Activated T-helper 1 cell treated with anti-CD3 and anti-CD28 coated beads, Interleukin-2, amount 50 U/mL, for 16 hours (primary cell): ENCODE measurements around the gene NCAM1.
"Not testable (repeated sequence)": the region's sequence is repeated elsewhere in the genome, so short reads cannot be mapped to it uniquely, and the experiment has no call there.

Experiments used
- DNase-seq, 2 donors: peaks; one replicate each; pipeline ENCODE4 v3.0.0-alpha.2; 2020; ENCODE audit warnings: low read depth in 1 of 2, low spot score in 1 of 2

Gene NCAM1

GRCh38 chr11:113021111-113021510, 59.9 kb downstream of the NCAM1 start:
- no peak for DNase-seq

DNA sequence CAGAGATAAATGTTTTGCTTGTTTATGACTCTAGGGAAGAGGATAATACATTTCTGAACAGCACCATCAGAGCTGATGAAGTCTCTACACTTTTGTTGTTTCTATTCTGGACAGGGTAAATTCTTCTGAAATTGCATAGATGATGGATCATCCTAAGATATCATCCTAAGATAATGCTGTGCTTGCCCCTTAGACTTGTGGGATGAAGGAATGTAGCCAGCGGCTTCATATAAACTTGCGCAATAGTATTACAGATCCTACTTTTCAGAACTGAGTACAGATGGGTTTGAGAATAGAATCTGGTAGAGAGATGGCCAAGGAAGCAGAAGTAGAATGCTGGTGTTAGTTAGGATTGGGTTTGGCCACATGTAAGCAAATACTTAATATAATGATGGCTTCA, 61.0 kb downstream of the NCAM1 start:
- DNase-seq = no peak

DNA sequence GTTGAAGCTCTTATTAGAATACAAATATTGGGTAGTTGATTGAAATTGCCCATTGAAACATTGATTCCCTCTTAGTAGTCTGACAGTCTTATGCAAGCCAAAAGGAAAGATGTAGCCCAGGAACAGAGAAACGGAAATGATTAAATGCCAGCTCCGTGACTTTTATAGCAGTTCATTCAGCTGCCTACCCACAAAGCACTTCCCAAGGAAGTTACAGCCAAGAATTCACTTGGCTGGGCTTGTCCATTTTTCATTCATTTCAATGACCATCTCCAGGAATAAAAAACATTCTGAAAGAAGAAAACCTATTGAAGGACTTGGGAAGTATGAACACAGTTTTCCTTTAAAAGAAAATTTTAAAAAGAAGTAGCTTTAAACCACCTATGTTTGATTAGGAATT, 62.0 kb downstream of the NCAM1 start:
- DNase-seq = no peak

DNA sequence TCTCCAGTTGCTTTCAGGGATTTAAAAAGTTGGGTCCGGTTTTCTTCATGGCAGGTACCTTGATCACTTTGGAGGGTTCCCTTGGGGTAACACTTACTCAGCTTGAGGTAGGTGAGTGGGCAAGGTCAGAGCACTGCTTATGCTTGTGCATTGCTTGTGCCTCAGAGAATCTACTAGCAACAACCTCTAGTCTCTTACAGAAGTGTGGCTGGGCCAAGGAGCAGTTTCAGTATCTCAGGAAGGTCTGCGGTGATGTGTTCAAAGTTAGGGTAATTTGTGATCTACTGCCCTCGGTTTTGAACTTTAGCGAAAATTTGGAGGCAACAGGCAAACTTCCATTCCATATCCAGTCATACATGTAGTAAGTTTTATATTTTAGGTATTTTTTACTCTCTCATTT, 62.8 kb downstream of the NCAM1 start:
- no peak for DNase-seq

DNA sequence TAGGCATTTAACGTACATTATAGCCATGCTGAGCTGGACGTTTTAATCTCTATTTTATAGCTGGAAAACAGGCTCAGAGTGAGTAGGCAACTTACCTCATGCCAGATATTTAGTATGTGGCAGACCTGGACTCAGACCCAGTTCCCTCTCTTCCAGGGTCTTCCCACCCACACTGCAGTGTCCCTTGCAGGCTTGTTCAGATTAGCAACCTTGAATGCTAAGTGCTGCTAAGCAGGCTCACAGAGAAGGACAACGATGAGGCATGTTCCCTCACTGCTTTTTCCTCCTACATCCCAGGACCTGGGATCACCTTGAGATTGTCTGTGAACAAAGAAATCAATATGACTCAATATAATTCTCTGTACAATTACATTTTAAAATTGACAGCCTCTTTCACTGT, 65.6 kb downstream of the NCAM1 start:
- DNase-seq = no peak

- no peak for DNase-seq
Observed at GRCh38 chr11:113034576-113034975, 73.4 kb downstream of the NCAM1 start.

GRCh38 chr11:113035708-113036107, 74.5 kb downstream of the NCAM1 start:
- DNase-seq = no peak

DNA sequence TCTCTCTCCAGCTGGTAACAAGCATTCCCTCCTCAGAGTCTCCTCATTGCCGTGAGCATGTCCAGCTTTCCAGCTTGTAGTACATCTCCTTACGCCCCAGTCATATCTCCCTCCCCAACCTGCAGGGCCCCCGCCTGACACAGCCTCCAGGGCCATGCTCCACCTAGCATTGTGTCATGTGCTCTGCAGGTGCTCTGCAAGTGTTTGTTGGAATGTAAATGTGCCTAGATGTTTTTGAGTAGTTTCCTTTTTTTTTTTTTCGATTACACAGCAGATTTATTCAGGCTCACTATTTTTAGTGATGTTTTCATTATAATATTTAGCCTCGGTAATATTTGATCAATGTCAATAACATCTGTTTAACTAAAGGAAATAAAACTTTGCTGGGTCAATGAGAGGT, 82.5 kb downstream of the NCAM1 start:
- no peak for DNase-seq

DNA sequence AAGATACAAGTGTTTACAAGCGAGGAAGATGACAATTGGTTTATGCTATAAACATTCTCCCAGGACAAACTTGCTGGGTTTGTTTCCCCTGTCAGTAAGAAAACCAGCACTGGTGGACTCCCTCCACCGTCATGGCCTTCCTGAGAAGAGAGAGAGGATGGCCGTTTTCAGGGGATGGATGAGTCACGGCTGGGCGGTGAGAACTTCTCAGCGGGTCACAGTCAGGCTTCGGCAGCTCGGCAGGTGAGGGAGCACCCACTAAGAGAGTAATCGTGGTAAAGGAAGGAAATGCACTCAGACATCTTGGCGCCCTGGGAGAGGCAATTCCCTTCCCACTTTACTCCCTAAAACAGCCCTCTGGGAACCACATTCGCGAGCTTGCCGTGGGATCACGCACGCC, 83.9 kb downstream of the NCAM1 start:
- DNase-seq = no peak

GRCh38 chr11:113046866-113047265, 85.6 kb downstream of the NCAM1 start:
- DNase-seq = no peak

GRCh38 chr11:113048820-113049768, 87.9 kb downstream of the NCAM1 start:
- DNase-seq = no peak

- not testable (repeated sequence) for DNase-seq
Observed at GRCh38 chr11:113053042-113053441, 91.8 kb downstream of the NCAM1 start.

- DNase-seq = no peak
Observed at GRCh38 chr11:113057038-113057437, 95.8 kb downstream of the NCAM1 start.

- DNase-seq = no peak
Observed at GRCh38 chr11:113059548-113059947, 98.3 kb downstream of the NCAM1 start.

- no peak for DNase-seq
Observed at GRCh38 chr11:113065330-113065729, 104.1 kb downstream of the NCAM1 start.

DNA sequence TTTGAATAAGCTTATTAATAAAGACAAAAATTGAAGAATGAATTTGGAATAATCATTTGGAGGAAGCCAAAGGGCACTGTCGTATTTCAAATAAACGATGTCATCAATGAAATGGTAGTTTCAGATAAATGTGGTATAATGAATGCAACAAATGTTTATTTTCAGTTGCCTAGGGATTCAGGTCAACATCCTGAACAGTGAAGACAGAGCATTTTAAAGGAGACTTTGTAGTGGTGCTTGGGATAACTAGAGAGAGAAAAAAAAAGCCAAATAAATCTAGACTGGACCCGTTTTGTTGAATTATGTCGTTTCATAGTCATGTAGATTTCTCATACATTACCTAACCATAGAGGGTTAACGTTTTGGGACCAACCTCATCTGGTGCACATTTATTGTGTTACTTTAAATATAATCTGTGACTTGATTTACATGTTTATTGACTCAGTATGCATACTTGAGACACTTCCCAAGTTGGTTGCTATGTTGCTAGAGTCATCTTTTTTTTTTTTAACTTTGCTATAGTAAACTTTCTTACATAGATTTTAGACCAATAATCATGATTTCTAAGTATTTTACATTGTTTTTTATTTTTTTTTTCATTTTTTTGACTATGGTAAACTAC, 111.1 kb downstream of the NCAM1 start:
- no peak for DNase-seq

DNA sequence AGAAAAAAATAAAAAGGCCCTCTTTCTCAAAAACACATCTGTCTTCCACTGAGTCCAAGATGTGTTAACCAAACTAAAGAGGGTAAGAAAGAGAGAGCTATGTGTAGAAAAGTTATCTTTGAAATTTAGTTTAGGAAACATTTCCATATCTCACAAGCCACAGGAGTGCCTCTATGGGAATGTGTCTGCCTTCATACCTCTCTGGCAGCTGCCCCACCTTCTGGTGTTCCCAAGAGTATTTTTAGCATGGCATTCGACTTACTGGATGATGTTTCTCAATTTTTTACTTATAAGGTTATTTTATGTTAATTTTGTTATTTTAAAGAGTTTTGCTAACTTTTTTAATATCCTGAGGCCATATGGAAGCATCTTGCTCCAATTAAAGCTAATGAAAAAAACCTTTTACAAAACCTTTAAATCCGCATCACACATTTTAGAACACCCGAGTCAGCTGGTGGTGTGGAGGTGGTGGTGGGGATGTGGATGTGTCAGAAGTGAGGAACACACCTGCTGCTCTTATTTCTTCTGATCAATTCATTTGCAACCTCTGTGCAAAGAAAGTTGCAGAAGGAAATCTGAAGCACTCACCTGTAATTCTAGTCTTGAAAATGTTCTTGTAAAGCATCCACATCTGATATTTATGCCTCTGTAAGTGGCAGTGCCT, 112.2 kb downstream of the NCAM1 start:
- no peak for DNase-seq

DNA sequence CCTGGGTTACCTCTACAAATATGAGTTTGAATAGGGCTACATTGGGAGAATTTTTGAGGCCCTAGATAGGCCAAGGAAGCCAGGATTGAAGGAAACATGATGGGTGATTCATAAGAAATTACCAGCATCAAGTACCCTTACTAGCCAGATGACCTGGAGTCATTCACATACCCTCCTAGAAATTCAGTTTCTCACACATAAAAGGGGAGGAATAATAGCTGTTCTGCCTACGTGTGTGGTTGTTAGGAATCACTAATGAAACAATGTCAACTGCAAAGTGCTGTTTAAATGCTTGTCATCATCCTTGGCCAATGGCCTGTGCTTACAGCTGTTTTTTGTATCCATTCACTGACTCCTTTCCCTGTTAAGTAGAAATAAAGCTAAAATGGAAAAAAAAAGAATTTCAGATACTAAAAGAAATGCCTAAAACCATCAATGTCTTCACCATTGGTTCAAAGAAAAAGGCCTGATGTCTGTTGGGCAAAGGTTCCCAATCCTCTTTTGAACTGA, 114.4 kb downstream of the NCAM1 start:
- DNase-seq = no peak

- no peak for DNase-seq
Observed at GRCh38 chr11:113077379-113077778, 116.2 kb downstream of the NCAM1 start.

GRCh38 chr11:113082341-113082955, 121.2 kb downstream of the NCAM1 start:
- no peak for DNase-seq

- no peak for DNase-seq
Observed at GRCh38 chr11:113083571-113083970, 122.4 kb downstream of the NCAM1 start.
